HEK293 (cell line): Measurements from ENCODE around the gene CYP11A1.
A peak's percentile ranks its signal among the peaks of the same experiment; 100 is the strongest.

Experiments used
- CTCF ChIA-PET: fragments of 350-600 bp; formaldehyde crosslinking; extraction: SDS; loops from one replicate; lab custom pipeline; 2021; ENCODE audit warnings: antibody characterized with exemption; lab: Yijun Ruan, JAX
- POLR2A ChIA-PET: fragments of 300-600 bp; formaldehyde crosslinking; extraction: SDS; loops from one replicate; lab custom pipeline; 2020; ENCODE audit warnings: antibody characterized with exemption, inconsistent platforms; lab: Yijun Ruan, JAX
- H3K27ac ChIP-seq: fragments of 200-500 bp; sonication (Bioruptor generic); 2 replicates; pipeline ENCODE4 v1.5.1; 2014; ENCODE audit warnings: low read depth, low read length, control low read depth, inconsistent platforms; ENCODE audit errors: extremely low read depth
- H3K36me3 ChIP-seq, 2 experiments: fragments of 200-500 bp in 1 of 2; sonication (Bioruptor generic) in 1 of 2; 1 replicate in 1 of 2; 2 replicates in 1 of 2; pipeline ENCODE4 v1.5.1; 2014 to 2017; ENCODE audit warnings: inconsistent platforms in 2 of 2, low read length in 2 of 2; ENCODE audit not compliant: control insufficient read depth in 2 of 2, insufficient read depth in 1 of 2
- H3K4me1 ChIP-seq: fragments of 200-500 bp; sonication (Bioruptor generic); 2 replicates; pipeline ENCODE4 v1.5.1; 2014; ENCODE audit warnings: mild to moderate bottlenecking, low read length, inconsistent platforms; ENCODE audit not compliant: control insufficient read depth, insufficient read depth
- H3K4me3 ChIP-seq: 2 replicates; pipeline ENCODE4 v1.5.1; 2011; ENCODE audit warnings: low read depth, mild to moderate bottlenecking, control low read depth, low read length, moderate library complexity
- H3K9me3 ChIP-seq: fragments of 200-500 bp; sonication (Bioruptor generic); 2 replicates; pipeline ENCODE4 v1.5.1; 2014; ENCODE audit warnings: low read depth, low read length, inconsistent platforms; ENCODE audit not compliant: control insufficient read depth, insufficient read depth
- KLF17 ChIP-seq: fragments of 450-650 bp; formaldehyde crosslinking; IDR thresholded peaks from 2 replicates; pipeline ENCODE4 v1.5.1; 2016; ENCODE audit warnings: missing biosample characterization, missing genetic modification characterization
- KLF7 ChIP-seq: fragments of 450-650 bp; formaldehyde crosslinking; IDR thresholded peaks from 2 replicates; pipeline ENCODE4 v1.5.1; 2016; ENCODE audit warnings: missing biosample characterization, missing genetic modification characterization, borderline replicate concordance
- REPIN1 ChIP-seq: fragments of 450-650 bp; formaldehyde crosslinking; IDR thresholded peaks from 2 replicates; pipeline ENCODE4 v1.5.1; 2017; ENCODE audit warnings: missing biosample characterization, missing genetic modification characterization, low read depth
- SALL2 ChIP-seq: fragments of 450-650 bp; formaldehyde crosslinking; IDR thresholded peaks from 2 replicates; pipeline ENCODE4 v1.5.0; 2017; ENCODE audit warnings: missing biosample characterization, mild to moderate bottlenecking, missing genetic modification characterization, borderline replicate concordance
- SP2 ChIP-seq: fragments of 450-650 bp; formaldehyde crosslinking; IDR thresholded peaks from 2 replicates; pipeline ENCODE4 v1.5.1; 2016; ENCODE audit warnings: missing biosample characterization, missing genetic modification characterization
- TRIM28 ChIP-seq: IDR thresholded peaks from 2 replicates; pipeline ENCODE4 v1.6.1; 2011; ENCODE audit warnings: low read length, control low read depth, borderline replicate concordance
- ZBTB1 ChIP-seq: fragments of 450-650 bp; formaldehyde crosslinking; IDR thresholded peaks from 2 replicates; pipeline ENCODE4 v1.5.1; 2016; ENCODE audit warnings: missing biosample characterization, missing genetic modification characterization
- ZNF133 ChIP-seq: fragments of 450-650 bp; formaldehyde crosslinking; IDR thresholded peaks from 2 replicates; pipeline ENCODE4 v1.5.1; 2016; ENCODE audit warnings: missing biosample characterization, missing genetic modification characterization
- ZNF175 ChIP-seq: fragments of 450-650 bp; formaldehyde crosslinking; IDR thresholded peaks from 2 replicates; pipeline ENCODE4 v1.5.1; 2016; ENCODE audit warnings: missing biosample characterization, missing genetic modification characterization
- ZNF292 ChIP-seq: fragments of 450-650 bp; formaldehyde crosslinking; IDR thresholded peaks from 2 replicates; pipeline ENCODE4 v1.5.1; 2016; ENCODE audit warnings: low read depth, missing biosample characterization, missing genetic modification characterization, borderline replicate concordance
- ZNF311 ChIP-seq: fragments of 450-650 bp; formaldehyde crosslinking; IDR thresholded peaks from 2 replicates; pipeline ENCODE4 v1.5.1; 2017; ENCODE audit warnings: missing biosample characterization, missing genetic modification characterization, borderline replicate concordance
- ZNF341 ChIP-seq: fragments of 450-650 bp; formaldehyde crosslinking; IDR thresholded peaks from 2 replicates; pipeline ENCODE4; 2016; ENCODE audit warnings: low read depth, missing biosample characterization, missing genetic modification characterization
- ZNF350 ChIP-seq: fragments of 450-650 bp; formaldehyde crosslinking; IDR thresholded peaks from 2 replicates; pipeline ENCODE4 v1.5.0; 2017; ENCODE audit warnings: missing biosample characterization, mild to moderate bottlenecking, missing genetic modification characterization
- ZNF362 ChIP-seq: fragments of 450-650 bp; formaldehyde crosslinking; IDR thresholded peaks from 2 replicates; pipeline ENCODE4 v1.5.1; 2016; ENCODE audit warnings: missing biosample characterization, missing genetic modification characterization
- ZNF510 ChIP-seq: fragments of 450-650 bp; formaldehyde crosslinking; IDR thresholded peaks from 2 replicates; pipeline ENCODE4 v1.5.1; 2018; ENCODE audit warnings: mild to moderate bottlenecking, missing genetic modification characterization, missing biosample characterization; ENCODE audit not compliant: insufficient replicate concordance
- ZNF513 ChIP-seq: fragments of 450-650 bp; IDR thresholded peaks from 2 replicates; pipeline ENCODE4 v1.5.1; 2018; ENCODE audit warnings: missing biosample characterization, missing genetic modification characterization
- ZNF530 ChIP-seq: fragments of 450-650 bp; formaldehyde crosslinking; IDR thresholded peaks from 2 replicates; pipeline ENCODE4 v1.5.1; 2016; ENCODE audit warnings: low read depth, missing biosample characterization, missing genetic modification characterization
- ZNF558 ChIP-seq: fragments of 450-650 bp; formaldehyde crosslinking; IDR thresholded peaks from 2 replicates; pipeline ENCODE4 v1.5.1; 2016; ENCODE audit warnings: missing biosample characterization, missing genetic modification characterization
- ZNF621 ChIP-seq: fragments of 450-650 bp; formaldehyde crosslinking; IDR thresholded peaks from 2 replicates; pipeline ENCODE4 v1.5.1; 2017; ENCODE audit warnings: missing biosample characterization, missing genetic modification characterization
- ZNF654 ChIP-seq: fragments of 450-650 bp; formaldehyde crosslinking; IDR thresholded peaks from 2 replicates; pipeline ENCODE4 v1.5.1; 2016; ENCODE audit warnings: low read depth, missing biosample characterization, missing genetic modification characterization
- ZNF664 ChIP-seq: fragments of 450-650 bp; formaldehyde crosslinking; IDR thresholded peaks from 2 replicates; pipeline ENCODE4 v1.5.1; 2016; ENCODE audit warnings: missing biosample characterization, missing genetic modification characterization
- ZNF837 ChIP-seq: fragments of 450-650 bp; formaldehyde crosslinking; IDR thresholded peaks from 2 replicates; pipeline ENCODE4 v1.5.1; 2016; ENCODE audit warnings: missing biosample characterization, missing genetic modification characterization

CYP11A1 gene

GRCh38 chr15:74340150-74340549 lies 27.3 kb downstream of the CYP11A1 start:
- ChIA-PET CTCF (interaction anchor here (0.6 to 1.3 kb wide), 7 partner anchors 14 to 287 kb away, joined by 3 to 10 read pairs (median 4); no protein-coding TSS in a partner anchor), POLR2A (no interaction called here)
- H3K4me1 ChIP-seq: no peaks in the 10 kb centered on the region

GRCh38 chr15:74339371-74339770 lies 28.1 kb downstream of the CYP11A1 start:
- no peak overlapping the region for H3K4me3 ChIP-seq
- no peak overlapping the region for H3K27ac ChIP-seq
- CTCF ChIA-PET: interaction anchor here (0.5 to 0.7 kb wide), 2 partner anchors 68 to 198 kb away, joined by 3 to 4 read pairs; no protein-coding TSS in a partner anchor
- TF ChIP-seq REPIN1 (tag by site-specific recombination) (no peak), SALL2 (tag by site-specific recombination) (no peak), KLF17 (tag by site-specific recombination) (no peak), ZNF362 (tag by site-specific recombination) (no peak), ZNF837 (tag by site-specific recombination) (no peak), ZNF350 (no peak), ZNF292 (tag by site-specific recombination) (no peak)
- POLR2A ChIA-PET: no interaction called here
- H3K9me3 ChIP-seq: no peaks in the 10 kb centered on the region
- no peaks in the 10 kb centered on the region for H3K4me1 ChIP-seq
- H3K36me3 ChIP-seq: no peaks in the 10 kb centered on the region

More at GRCh38 chr15:74340150-74340549, 27.3 kb downstream of the CYP11A1 start:
- no peak overlapping the region for H3K27ac ChIP-seq
- TF ChIP-seq ZNF175: no peak
- TF ChIP-seq ZNF530: no peak
- no peak for TF ChIP-seq ZNF510
- TF ChIP-seq TRIM28: no peak
- TF ChIP-seq ZBTB1 (tag by site-specific recombination): no peak
- TF ChIP-seq ZNF341: no peak
- TF ChIP-seq ZNF664 (tag by site-specific recombination): no peak
- no peak for TF ChIP-seq ZNF133 (tag by site-specific recombination)
- no peak for TF ChIP-seq ZNF621 (tag by site-specific recombination)
- TF ChIP-seq ZNF654: no peak
- TF ChIP-seq ZNF311: no peak
- no peak for TF ChIP-seq KLF7 (tag by site-specific recombination)
- no peak for TF ChIP-seq ZNF558 (tag by site-specific recombination)
- no peak for TF ChIP-seq ZNF513 (tag by site-specific recombination)
- TF ChIP-seq SALL2 (tag by site-specific recombination): no peak
- no peaks in the 10 kb centered on the region for H3K36me3 ChIP-seq
- H3K4me3 ChIP-seq: no peak overlapping the region
- no peaks in the 10 kb centered on the region for H3K9me3 ChIP-seq

- H3K9me3 ChIP-seq: no peaks in the 10 kb centered on the region
- no peaks in the 10 kb centered on the region for H3K36me3 ChIP-seq
- H3K27ac ChIP-seq: no peak overlapping the region
- CTCF ChIA-PET: interaction anchor here (0.5 kb wide), 1 partner anchor 69 kb away, joined by 3 read pairs; no protein-coding TSS in a partner anchor
- no peak overlapping the region for H3K4me3 ChIP-seq
- POLR2A ChIA-PET: no interaction called here
- TF ChIP-seq SP2 (tag by site-specific recombination) (peak; percentile 12; the same call in 1 of the 2 replicates), ZNF621 (tag by site-specific recombination) (no peak)
- no peaks in the 10 kb centered on the region for H3K4me1 ChIP-seq
Observed at GRCh38 chr15:74338676-74339075, 28.8 kb downstream of the CYP11A1 start.
